Measurements from ENCODE around the gene TNRC6B.
"Not testable (repeated sequence)": the region's sequence is repeated elsewhere in the genome, so short reads cannot be mapped to it uniquely, and the experiment has no call there.

TNRC6B gene

DNA sequence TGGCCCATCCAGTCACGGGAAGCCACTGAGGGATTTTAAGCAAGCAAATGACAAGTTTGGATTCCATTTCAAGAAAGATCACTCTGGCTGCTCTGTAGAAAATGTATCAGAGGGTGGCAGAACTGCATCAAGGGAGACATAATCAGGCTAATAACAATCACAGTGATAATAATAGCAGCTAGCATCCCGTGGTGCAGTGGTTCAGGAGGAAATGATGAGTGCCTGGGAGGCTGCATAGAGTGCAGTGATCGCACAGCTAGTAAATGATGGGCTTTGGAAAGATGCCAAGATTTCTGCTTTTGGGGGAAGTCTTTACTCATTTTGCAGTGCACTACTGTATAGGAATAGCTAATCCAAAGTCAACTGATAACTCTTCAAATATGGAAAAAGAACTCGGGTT lies 35.8 kb downstream of the TNRC6B start:
- peak; percentile 20 for DNase-seq

GRCh38 chr22:40215266-40215665 lies 37.5 kb downstream of the TNRC6B start:
- peak; percentile 18 for DNase-seq

- peak; percentile 41 for DNase-seq
Observed at GRCh38 chr22:40216041-40216756, 38.5 kb downstream of the TNRC6B start.

DNA sequence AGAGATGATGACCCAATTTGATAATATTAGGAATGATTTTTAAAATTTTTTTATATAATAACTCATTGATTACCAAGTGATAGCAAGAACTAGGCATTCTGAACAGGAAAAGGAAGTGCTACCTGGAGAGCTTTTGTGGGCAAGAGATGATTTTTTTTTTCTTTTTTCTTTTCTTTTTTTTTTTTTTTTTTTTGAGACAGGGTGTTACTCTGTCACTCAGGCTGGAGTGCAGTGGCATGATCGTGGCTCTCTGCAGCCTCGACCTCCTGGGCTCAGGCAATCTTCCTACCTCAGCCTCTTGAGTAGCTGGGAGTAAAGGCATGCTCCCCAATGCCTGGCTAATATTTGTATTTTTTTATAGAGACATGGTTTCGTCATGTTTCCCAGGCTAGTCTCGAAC lies 40.4 kb downstream of the TNRC6B start:
- peak; percentile 29 for DNase-seq

- DNase-seq, result no peak
Observed at GRCh38 chr22:40218723-40219294, 41.1 kb downstream of the TNRC6B start.

DNA sequence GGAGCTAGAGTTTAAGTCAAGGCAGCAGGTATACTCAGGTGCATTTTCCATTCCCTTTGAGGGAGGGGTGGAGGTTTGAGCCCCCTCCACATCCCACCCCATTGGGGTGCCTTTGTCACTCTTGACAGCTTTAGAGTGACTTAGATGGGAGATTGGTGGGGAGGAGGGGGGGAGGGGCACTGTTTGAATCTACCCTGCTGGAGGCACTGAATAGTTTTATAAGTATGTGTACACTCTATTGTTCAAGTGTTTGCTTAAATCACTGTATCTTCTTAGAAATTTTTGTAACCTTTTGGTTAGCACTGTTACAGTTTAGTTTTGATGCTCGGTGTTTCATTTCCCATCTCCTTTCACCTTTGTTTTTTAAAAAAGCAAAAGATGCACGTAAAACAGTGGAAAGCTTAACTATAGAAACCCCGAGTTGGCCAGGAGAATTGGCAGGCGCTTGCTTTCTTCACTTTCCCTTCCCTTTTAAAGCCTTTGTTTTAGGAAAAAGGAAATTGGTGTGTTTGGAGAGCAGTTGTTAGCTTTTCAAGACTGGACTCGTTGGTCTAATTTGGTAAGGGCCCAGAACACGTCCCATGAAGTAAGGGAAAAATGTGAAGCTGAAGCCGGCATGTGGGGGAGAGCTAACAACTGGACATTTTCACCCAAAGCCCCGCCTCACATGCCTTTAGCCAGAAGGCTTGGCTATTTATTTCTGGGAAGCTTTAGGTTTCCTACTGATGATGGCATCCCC lies 42.8 kb downstream of the TNRC6B start:
- DNase-seq, result no peak

DNA sequence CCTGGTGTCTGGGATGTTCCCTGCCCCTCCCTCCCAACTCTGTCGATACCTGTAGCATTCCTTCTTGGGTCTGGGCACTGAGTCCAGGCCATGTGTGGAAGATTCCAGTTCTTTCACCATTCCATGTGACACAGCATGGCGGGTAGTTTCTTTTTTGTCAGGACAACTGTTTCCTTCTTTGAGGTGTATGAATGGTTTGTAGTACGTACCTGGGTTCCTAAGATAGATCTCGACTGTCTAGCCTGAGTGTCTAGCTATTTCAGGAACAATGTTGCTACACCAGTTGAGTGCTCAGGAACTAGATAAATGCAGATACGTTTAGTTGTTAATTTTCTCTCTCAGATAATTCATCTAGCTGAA lies 43.3 kb downstream of the TNRC6B start:
- no peak for DNase-seq

DNA sequence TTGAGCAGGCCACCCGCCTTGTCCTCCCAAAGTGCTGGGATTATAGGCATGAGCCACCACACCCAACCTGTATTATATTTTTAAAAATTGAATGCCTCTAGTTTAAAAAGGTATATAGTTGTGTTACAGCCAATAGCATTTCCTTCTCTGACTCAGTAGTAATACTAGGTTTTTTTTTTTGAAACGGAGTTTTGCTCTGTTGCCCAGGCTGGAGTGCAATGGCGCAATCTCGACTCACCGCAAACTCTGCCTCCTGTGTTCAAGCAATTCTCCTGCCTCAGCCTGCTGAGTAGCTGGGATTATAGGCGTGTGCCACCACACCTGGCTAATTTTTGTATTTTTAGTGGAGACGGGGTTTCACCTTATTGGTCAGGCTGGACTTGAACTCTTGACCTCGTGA lies 45.3 kb downstream of the TNRC6B start:
- DNase-seq, result not testable (repeated sequence)

DNA sequence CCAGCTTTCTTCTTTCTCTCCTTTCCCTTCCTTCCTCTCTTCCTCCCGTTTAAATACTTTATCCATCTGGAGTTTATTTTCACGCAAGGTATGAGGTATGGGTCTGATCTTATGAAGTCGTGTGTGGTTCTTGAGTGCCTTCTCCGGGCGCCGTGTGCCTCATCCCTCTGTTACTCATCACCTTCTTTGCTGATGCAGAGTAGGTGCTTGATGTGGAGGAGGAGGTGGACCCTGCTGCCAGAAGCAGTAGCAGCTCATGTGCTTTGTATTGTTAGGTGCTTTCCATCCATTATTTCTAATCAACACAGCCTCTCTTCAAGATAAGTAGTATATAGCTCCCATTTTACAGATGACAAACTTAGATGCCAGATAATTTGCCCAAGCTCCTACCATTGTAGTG lies 47.0 kb downstream of the TNRC6B start:
- DNase-seq, result peak; percentile 74

- no peak for DNase-seq
Observed at GRCh38 chr22:40226620-40227019, 48.9 kb downstream of the TNRC6B start.

- no peak for DNase-seq
Observed at GRCh38 chr22:40231618-40232313, 54.0 kb downstream of the TNRC6B start.

- no peak for DNase-seq
Observed at GRCh38 chr22:40232624-40233023, 54.9 kb downstream of the TNRC6B start.

DNA sequence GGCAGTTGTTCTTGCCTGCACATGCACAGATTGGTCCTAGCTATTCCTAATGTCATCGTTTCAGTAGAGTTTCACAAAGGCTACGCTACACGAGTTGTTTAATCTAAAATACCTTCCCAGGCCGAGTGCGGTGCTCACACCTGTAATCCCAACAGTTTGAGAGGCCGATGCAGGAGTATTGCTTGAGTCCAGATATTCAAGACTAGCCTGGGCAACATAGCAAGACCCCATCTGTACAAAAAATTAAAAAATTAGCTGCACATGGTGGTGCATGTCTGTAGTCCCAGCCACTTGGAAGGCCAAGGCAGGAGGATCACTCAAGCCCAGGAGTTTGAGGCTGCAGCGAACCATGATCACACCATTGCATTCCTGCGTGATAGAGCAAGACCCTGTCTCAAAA lies 56.2 kb downstream of the TNRC6B start:
- no peak for DNase-seq

DNA sequence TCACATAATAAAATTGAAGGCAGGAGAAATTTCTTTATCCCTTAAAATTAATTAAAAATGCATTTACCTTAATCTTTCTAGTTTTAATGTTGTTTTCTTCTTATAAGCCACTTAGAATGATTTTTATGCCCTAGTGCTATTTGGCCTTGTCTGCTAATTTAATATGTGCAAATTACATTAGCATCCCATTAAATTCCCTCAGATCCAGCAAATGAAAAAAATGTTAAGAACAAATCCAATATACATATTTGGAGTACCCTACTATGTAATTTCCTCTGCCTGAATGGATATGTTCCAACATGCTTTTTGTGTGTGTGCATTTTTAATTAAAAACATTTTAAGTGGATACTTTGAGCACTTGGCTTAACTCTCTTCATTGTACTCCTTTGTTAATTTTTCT lies 56.9 kb downstream of the TNRC6B start:
- DNase-seq, result no peak

GRCh38 chr22:40235308-40235707 lies 57.6 kb downstream of the TNRC6B start:
- no peak for DNase-seq

DNA sequence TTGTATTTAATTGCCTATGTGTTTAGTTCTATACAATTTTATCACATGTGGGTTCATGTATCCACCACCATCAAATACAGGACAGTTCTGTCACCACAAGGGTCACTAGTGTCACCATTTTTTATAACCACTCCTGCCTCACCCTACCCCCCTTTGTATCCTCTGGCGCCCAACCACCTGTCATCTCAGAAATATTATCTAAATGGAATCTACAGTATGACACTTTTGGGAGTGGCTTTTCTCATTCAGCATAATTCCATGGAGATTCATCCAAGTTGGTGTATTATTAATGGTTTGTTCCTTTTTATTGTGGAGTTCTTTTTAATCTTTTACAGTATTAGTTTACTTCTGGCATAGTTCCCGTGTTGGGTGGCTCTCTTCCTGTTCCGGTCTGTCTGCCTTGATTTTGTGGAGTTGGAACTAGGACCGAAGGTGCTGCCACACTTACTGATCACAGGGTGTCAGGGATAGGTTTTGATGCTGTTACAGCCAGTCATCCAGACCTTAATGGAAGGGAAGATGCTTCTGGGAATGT lies 58.5 kb downstream of the TNRC6B start:
- DNase-seq, result no peak

GRCh38 chr22:40237241-40237640 lies 59.5 kb downstream of the TNRC6B start:
- no peak for DNase-seq

DNA sequence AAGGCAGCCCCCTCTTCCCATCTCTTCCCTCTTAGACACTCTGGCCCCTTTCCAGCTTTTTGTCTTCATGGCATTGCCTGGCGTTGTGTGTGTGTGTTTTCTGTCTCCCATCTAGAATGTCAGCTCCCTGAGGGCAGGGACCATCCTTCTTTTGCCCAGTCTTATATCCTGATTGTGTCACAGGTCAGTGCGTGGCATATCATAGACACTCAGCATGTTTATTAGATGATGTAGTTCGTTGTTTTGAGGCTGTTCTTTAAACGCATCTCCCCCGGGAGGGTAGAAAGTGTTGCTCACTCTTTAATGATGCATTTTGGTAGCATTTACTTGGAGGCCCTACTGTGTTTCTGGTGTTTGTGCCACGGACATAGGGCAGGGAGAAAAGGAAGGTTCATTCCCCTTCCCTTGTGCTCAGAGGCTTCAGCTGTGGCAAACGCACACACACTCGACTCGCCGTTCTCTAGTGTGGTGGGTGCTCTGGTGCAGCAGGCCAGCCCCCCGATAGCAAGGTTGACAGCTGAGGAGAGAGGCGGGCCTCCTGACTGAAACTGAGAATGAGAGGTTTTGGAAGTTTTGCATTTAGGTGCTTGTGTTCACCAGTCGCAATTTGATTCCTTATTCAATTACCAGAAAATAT lies 60.2 kb downstream of the TNRC6B start:
- DNase-seq, result no peak

DNA sequence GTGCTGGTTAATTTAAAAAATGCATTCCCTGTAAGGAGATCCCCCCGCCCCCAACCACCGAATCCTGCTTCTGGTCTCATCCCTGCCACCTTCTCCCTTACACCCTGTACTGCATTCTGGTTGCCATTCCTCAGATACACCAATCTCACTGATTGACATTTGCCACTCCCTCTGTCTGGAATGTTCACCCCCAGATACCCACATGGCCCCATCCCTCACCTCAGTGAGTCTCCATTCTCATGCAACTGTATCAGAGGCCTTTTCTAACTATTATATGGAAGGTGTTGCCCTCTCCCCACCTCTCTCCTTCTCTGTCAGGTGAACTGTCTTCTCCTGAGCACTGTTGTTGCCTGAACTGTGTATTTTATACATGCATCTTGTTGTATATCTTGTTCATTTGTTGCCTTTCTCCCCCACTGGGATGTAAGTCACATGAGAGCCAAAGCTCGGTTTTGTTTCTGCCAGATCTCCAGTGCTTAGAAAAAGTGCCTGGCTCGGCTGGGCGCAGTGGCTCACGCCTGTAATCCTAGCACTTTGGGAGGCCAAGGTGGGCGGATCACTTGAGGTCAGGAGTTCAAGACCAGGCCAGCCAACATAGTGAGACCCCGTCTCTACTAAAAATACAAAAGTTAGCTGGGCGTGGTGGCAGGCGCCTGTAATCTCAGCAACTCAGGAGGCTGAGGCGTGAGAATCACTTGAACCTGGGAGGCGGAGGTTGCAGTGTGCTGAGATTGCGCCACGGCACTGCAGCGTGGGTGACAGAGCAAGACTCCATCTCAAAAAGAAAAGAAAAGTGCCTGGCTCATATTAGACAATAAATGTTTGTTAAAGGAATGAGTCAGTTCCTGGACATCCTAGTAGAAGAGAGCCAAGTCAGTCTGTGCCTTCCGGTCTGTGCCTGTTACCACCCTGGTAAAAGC lies 61.0 kb downstream of the TNRC6B start:
- peak; percentile 40 for DNase-seq

DNA sequence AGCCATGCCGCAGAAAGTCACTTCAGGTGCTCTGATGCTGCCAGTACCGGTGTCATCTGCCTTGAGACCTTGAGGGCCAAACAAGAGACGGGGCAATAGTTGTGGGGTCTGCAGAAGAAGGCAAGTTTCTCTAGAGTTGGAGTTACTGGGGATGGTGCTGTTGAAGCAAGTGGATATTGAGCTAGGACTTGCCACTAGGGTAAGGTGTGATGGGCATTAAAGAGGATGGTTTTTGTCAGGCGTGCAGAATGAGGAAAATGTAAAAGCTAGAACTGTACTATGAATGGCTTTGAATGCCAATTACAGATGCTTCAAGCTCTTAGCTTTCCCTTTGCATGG lies 61.6 kb downstream of the TNRC6B start:
- DNase-seq, result no peak

DNA sequence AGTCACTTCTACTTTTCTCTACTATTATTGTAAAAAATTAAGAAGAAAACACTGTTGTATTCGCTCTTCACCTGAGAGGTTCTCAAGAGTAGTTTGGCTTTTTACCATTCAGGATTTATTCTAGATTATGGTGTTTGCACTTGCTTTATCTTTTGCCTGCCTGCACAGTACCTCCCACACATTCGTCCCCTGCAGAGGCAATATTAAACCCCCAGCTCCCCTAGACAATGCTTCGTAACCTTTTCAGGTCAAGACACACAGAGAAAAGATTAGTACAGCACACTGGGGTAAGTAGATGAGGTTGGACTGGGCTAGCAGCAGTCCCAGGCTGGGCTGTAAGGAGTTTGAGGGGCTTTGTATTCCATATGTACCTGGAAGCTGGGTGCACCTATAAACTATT lies 62.4 kb downstream of the TNRC6B start:
- no peak for DNase-seq

- DNase-seq, result peak; percentile 53
Observed at GRCh38 chr22:40240686-40241085, 63.0 kb downstream of the TNRC6B start.
